CD4-positive, alpha-beta T cell (primary cell): Measurements from ENCODE around the gene CASP2. TPM values are rescaled to one million over a fixed set of nuclear protein-coding genes. Genes with fewer than 3 reads are reported as not detected.

Experiments
- ATAC-seq: fragments of 200-7000 bp; cut with Tn5 transposase; one replicate; pipeline ENCODE4 v1.10.0; 2022; ENCODE audit warnings: mild to moderate bottlenecking; ENCODE audit not compliant: poor library complexity
- CTCF ChIA-PET: fragments of 350-600 bp; sonication (Branson Sonifier 250); formaldehyde crosslinking; loops from one replicate; lab custom pipeline; 2021; ENCODE audit warnings: antibody characterized with exemption, inconsistent platforms; lab: Charles Lee
- POLR2A ChIA-PET: fragments of 350-600 bp; sonication (Branson Sonifier 250); formaldehyde crosslinking; loops from one replicate; lab custom pipeline; 2021; ENCODE audit warnings: antibody characterized with exemption, inconsistent platforms; lab: Charles Lee
- DNase-seq, 14 experiments: peaks; one replicate each; pipeline ENCODE4 v3.0.0-alpha.2; 2013 to 2020; ENCODE audit warnings: mixed read lengths in 2 of 14
- H3K27ac ChIP-seq, 2 donors: one replicate each; pipeline versions ENCODE4 v1.5.1 to v1.7.0; 2013; ENCODE audit warnings: low read length in 2 of 2, low read depth in 1 of 2, mild to moderate bottlenecking in 1 of 2
- H3K27me3 ChIP-seq, 2 experiments: 1 replicate in 1 of 2; 2 replicates in 1 of 2; pipeline versions ENCODE4 v1.6.1 to v1.7.0; 2013; ENCODE audit warnings: low read length in 2 of 2, control low read depth in 1 of 2, mild to moderate bottlenecking in 1 of 2, moderate library complexity in 1 of 2; ENCODE audit not compliant: insufficient read depth in 2 of 2, control insufficient read depth in 1 of 2
- H3K36me3 ChIP-seq: one replicate; pipeline ENCODE4 v1.6.1; 2013; ENCODE audit warnings: low read length, control low read depth; ENCODE audit not compliant: insufficient read depth
- H3K4me1 ChIP-seq: one replicate; pipeline ENCODE4 v1.6.1; 2013; ENCODE audit warnings: low read length, control low read depth; ENCODE audit not compliant: insufficient read depth
- H3K4me3 ChIP-seq: one replicate; pipeline ENCODE4 v1.5.1; 2013; ENCODE audit warnings: mild to moderate bottlenecking, low read length, moderate library complexity
- H3K9me3 ChIP-seq, 2 experiments: 1 replicate in 1 of 2; 2 replicates in 1 of 2; pipeline versions ENCODE4 v1.6.1 to v1.7.0; 2013; ENCODE audit warnings: low read length in 2 of 2, mild to moderate bottlenecking in 2 of 2, control low read depth in 1 of 2, moderate library complexity in 1 of 2; ENCODE audit not compliant: control insufficient read depth in 1 of 2, insufficient read depth in 1 of 2
- H3K27ac Mint-ChIP-seq: one replicate; pipeline ENCODE4 v1.8.0; 2020; ENCODE audit warnings: mixed read lengths
- H3K27me3 Mint-ChIP-seq: one replicate; pipeline ENCODE4 v1.8.0; 2021; ENCODE audit warnings: mixed read lengths
- H3K36me3 Mint-ChIP-seq: one replicate; pipeline ENCODE4 v1.8.0; 2021; ENCODE audit warnings: low read depth, mixed read lengths
- H3K4me1 Mint-ChIP-seq: one replicate; pipeline ENCODE4 v1.8.0; 2021; ENCODE audit warnings: low read depth, mixed read lengths
- H3K4me3 Mint-ChIP-seq: one replicate; pipeline ENCODE4 v1.8.0; 2020; ENCODE audit warnings: mild to moderate bottlenecking, mixed read lengths
- H3K9me3 Mint-ChIP-seq: one replicate; pipeline ENCODE4 v1.8.0; 2020; ENCODE audit warnings: mixed read lengths
- CTCF ChIP-seq: fragments of 200-600 bp; IDR thresholded peaks from one replicate; pipeline ENCODE4 v1.8.0; 2022; ENCODE audit warnings: antibody characterized with exemption, mild to moderate bottlenecking
- intact Hi-C, 2 experiments: fragments of 100-400 bp; cut with DNase I in 1 of 2; cut with micrococcal nuclease in 1 of 2; formaldehyde crosslinking; loops; one replicate each; pipeline versions ENCODE4 v1.15.1 to v1.9.0; 2023 to 2025; cut with DNase I, micrococcal nuclease
- total RNA-seq, 174 experiments: library from RNA in 2 of 174; stranded (reverse) in 2 of 174; gene quantifications; one replicate each; pipeline ENCODE4 v1.2.3 and lab custom pipeline; 2021 to 2026

CASP2 gene
- total RNA-seq, 2 experiments from 2014 or later, result 19.1 to 21.9 TPM

DNA sequence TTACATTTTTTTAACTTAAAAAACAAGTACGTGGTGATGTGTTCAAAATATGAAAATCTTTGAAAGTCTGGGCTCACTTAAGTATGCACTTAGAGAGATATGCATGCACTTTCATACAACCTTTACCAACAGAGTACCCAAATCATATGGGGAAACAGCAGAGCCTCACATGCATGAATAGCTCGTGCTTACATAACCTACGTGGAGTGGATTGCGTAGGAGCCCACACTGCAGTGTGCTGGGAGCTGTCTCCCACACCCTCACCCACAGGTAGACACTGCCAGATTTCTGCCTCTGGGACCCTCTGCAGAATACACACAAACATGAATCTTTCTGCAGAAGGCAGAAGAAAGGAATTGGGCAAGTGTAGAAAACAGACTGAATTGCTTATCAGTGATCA lies 28.3 kb downstream of the CASP2 start:
- intact Hi-C loops, result no loop called here
- ChIA-PET CTCF (interaction anchor here (1.6 kb wide), 1 partner anchor 11 kb away, joined by 3 read pairs; no protein-coding TSS in a partner anchor), POLR2A (no interaction called here)
- Histone ChIP-seq H3K4me1 (peaks cover 3% of the 10 kb centered on the region), H3K4me3 (no peak overlapping the region), H3K36me3 (no peaks in the 10 kb centered on the region), H3K27me3 (no peaks in the 10 kb centered on the region), H3K27ac (no peak overlapping the region), H3K9me3 (no peaks in the 10 kb centered on the region)
- no peak overlapping the region for H3K4me3 Mint-ChIP-seq
- peaks cover 7% of the 10 kb centered on the region for H3K4me1 Mint-ChIP-seq
- no peak for TF ChIP-seq CTCF
- H3K36me3 Mint-ChIP-seq, result no peaks in the 10 kb centered on the region
- no peaks in the 10 kb centered on the region for H3K27me3 Mint-ChIP-seq
- ATAC-seq (no peak), DNase-seq (no peak)
- no peak overlapping the region for H3K27ac Mint-ChIP-seq
- H3K9me3 Mint-ChIP-seq, result no peaks in the 10 kb centered on the region

DNA sequence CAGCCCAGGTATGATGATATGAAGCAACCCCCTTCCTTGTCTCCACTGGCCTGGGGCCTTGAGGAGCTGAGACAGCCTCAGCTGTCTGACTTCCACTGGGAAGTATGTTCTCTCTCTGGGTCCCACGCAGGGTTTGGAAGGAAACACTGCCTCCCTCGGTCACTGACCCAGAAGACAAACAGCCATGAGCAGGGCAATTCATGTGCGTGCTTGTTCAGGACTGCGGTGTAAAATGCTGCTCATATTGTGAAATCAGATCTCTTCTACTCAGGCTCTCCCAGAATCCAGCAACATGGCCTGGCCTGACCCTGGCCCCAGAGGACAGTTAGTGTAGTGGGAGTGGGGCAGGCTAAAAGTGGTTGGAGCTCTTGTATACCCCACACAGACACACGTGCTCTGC lies 30.5 kb downstream of the CASP2 start:
- H3K4me3 ChIP-seq, result no peak overlapping the region
- no peaks in the 10 kb centered on the region for H3K4me1 Mint-ChIP-seq
- H3K27me3 Mint-ChIP-seq, result no peaks in the 10 kb centered on the region
- CTCF ChIA-PET, result no interaction called here
- H3K4me3 Mint-ChIP-seq, result no peak overlapping the region
- DNase-seq, result no peak
- no peaks in the 10 kb centered on the region for H3K36me3 ChIP-seq
- H3K4me1 ChIP-seq, result no peaks in the 10 kb centered on the region
- no peaks in the 10 kb centered on the region for H3K9me3 Mint-ChIP-seq
- ATAC-seq, result no peak
- H3K36me3 Mint-ChIP-seq, result no peaks in the 10 kb centered on the region
- H3K27ac ChIP-seq, result no peak overlapping the region
- intact Hi-C loops, result no loop called here
- H3K27me3 ChIP-seq, result no peaks in the 10 kb centered on the region
- H3K9me3 ChIP-seq, result no peaks in the 10 kb centered on the region
- TF ChIP-seq CTCF, result no peak
- POLR2A ChIA-PET, result no interaction called here
- no peak overlapping the region for H3K27ac Mint-ChIP-seq

GRCh38 chr7:143320620-143321019 lies 32.5 kb downstream of the CASP2 start:
- no peaks in the 10 kb centered on the region for H3K9me3 ChIP-seq
- ChIA-PET POLR2A (no interaction called here), CTCF (no interaction called here)
- peaks cover 7% of the 10 kb centered on the region for H3K4me1 Mint-ChIP-seq
- H3K27ac Mint-ChIP-seq, result no peak overlapping the region
- no peaks in the 10 kb centered on the region for H3K4me1 ChIP-seq
- no peaks in the 10 kb centered on the region for H3K36me3 ChIP-seq
- H3K4me3 Mint-ChIP-seq, result no peak overlapping the region
- no peak for ATAC-seq
- H3K27me3 ChIP-seq, result no peaks in the 10 kb centered on the region
- H3K27ac ChIP-seq, result no peak overlapping the region
- DNase-seq, result no peak
- H3K27me3 Mint-ChIP-seq, result no peaks in the 10 kb centered on the region
- H3K4me3 ChIP-seq, result no peak overlapping the region
- no peaks in the 10 kb centered on the region for H3K9me3 Mint-ChIP-seq
- intact Hi-C loops, result no loop called here
- TF ChIP-seq CTCF, result no peak
- no peaks in the 10 kb centered on the region for H3K36me3 Mint-ChIP-seq
